SK-N-SH (cell line): Measurements from ENCODE around the gene MANBA.

Experiments used
- CTCF ChIP-seq: fragments of 200-600 bp; sonication (generic); IDR thresholded peaks from 2 replicates; pipeline ENCODE4 v1.6.1; 2017; ENCODE audit warnings: antibody characterized with exemption, mild to moderate bottlenecking, moderate library complexity
- EZH2phosphoT487 ChIP-seq: fragments of 200-600 bp; sonication (generic); IDR thresholded peaks from 2 replicates; pipeline ENCODE4 v1.6.1; 2017; ENCODE audit warnings: low read depth, mixed run types, mild to moderate bottlenecking, antibody characterized with exemption, moderate library complexity, borderline replicate concordance
- NFIC ChIP-seq: IDR thresholded peaks from 2 replicates; pipeline ENCODE4 v1.4.0; 2012; ENCODE audit warnings: borderline replicate concordance
- RCOR1 ChIP-seq: fragments of 150-350 bp; IDR thresholded peaks from 2 replicates; pipeline ENCODE4 v1.6.1; 2017; ENCODE audit warnings: antibody characterized with exemption, low read length
- RXRA ChIP-seq: IDR thresholded peaks from 2 replicates; pipeline ENCODE4 v1.4.0; 2012; ENCODE audit warnings: low read depth, mild to moderate bottlenecking, borderline replicate concordance
- TCF12 ChIP-seq: IDR thresholded peaks from 2 replicates; pipeline ENCODE4 v1.4.0; 2012
- TEAD4 ChIP-seq: IDR thresholded peaks from 2 replicates; pipeline ENCODE4 v1.4.0; 2012; ENCODE audit warnings: mild to moderate bottlenecking, borderline replicate concordance; ENCODE audit not compliant: insufficient read depth
- TF ChIP-seq, protein P1 (sequence below): fragments of 150-350 bp; IDR thresholded peaks from 2 replicates; pipeline ENCODE4 v1.6.1; 2017; ENCODE audit warnings: antibody characterized with exemption, low read length, low read depth, borderline replicate concordance
- TF ChIP-seq, protein P2 (sequence below): IDR thresholded peaks from 2 replicates; pipeline ENCODE4 v1.4.0; 2012; ENCODE audit warnings: low read depth

GRCh38 chr4:102592256-102592655 is 168.5 kb downstream of the MANBA start:
- TF ChIP-seq, protein P1, sequence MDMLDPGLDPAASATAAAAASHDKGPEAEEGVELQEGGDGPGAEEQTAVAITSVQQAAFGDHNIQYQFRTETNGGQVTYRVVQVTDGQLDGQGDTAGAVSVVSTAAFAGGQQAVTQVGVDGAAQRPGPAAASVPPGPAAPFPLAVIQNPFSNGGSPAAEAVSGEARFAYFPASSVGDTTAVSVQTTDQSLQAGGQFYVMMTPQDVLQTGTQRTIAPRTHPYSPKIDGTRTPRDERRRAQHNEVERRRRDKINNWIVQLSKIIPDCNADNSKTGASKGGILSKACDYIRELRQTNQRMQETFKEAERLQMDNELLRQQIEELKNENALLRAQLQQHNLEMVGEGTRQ: no peak
- no peak for TF ChIP-seq CTCF
- TF ChIP-seq, protein P2, sequence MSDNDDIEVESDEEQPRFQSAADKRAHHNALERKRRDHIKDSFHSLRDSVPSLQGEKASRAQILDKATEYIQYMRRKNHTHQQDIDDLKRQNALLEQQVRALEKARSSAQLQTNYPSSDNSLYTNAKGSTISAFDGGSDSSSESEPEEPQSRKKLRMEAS: no peak
- no peak for TF ChIP-seq RCOR1
- no peak for TF ChIP-seq TCF12
- TF ChIP-seq NFIC: no peak
- TF ChIP-seq RXRA: no peak
- no peak for TF ChIP-seq TEAD4
- no peak for TF ChIP-seq EZH2phosphoT487
